HG03196 (cell line): Measurements from ENCODE around the gene SPATC1L.

Source experiments
- ATAC-seq: cut with Tn5 transposase; IDR thresholded peaks from one replicate; pipeline ENCODE4 v1.9.1; 2021; ENCODE audit not compliant: unreplicated experiment

Gene SPATC1L

GRCh38 chr21:46111193-46111571 lies 73.1 kb downstream of the SPATC1L start:
- no peak for ATAC-seq
